Effector memory CD4-positive, alpha-beta T cell (primary cell): Measurements from ENCODE around the gene NOCT.
"Not testable (repeated sequence)": the region's sequence is repeated elsewhere in the genome, so short reads cannot be mapped to it uniquely, and the experiment has no call there.

Experiments
- DNase-seq, 3 donors: peaks; one replicate each; pipeline ENCODE4 v3.0.0-alpha.2; 2020
- H3K27ac ChIP-seq: 2 replicates; pipeline ENCODE4 v1.7.0; 2013; ENCODE audit warnings: mild to moderate bottlenecking, low read length, moderate library complexity; ENCODE audit not compliant: insufficient read depth, poor library complexity, severe bottlenecking
- H3K27me3 ChIP-seq: replicated peaks from 2 replicates; pipeline ENCODE4 v1.7.0; 2013; ENCODE audit warnings: mild to moderate bottlenecking, low read length; ENCODE audit not compliant: insufficient read depth, control insufficient read depth, poor library complexity, severe bottlenecking
- H3K36me3 ChIP-seq: 2 replicates; pipeline ENCODE4 v1.7.0; 2013; ENCODE audit warnings: mild to moderate bottlenecking, low read length, moderate library complexity; ENCODE audit not compliant: control insufficient read depth, insufficient read depth
- H3K4me1 ChIP-seq: 2 replicates; pipeline ENCODE4 v1.7.0; 2013; ENCODE audit warnings: low read length, mild to moderate bottlenecking; ENCODE audit not compliant: control insufficient read depth, insufficient read depth, poor library complexity, severe bottlenecking
- H3K4me3 ChIP-seq: 2 replicates; pipeline ENCODE4 v1.7.0; 2013; ENCODE audit warnings: low read length, low read depth, mild to moderate bottlenecking; ENCODE audit not compliant: insufficient read depth, poor library complexity, severe bottlenecking
- H3K9me3 ChIP-seq: 2 replicates; pipeline ENCODE4 v1.7.0; 2013; ENCODE audit warnings: mild to moderate bottlenecking, low read length, moderate library complexity; ENCODE audit not compliant: control insufficient read depth

Gene NOCT

DNA sequence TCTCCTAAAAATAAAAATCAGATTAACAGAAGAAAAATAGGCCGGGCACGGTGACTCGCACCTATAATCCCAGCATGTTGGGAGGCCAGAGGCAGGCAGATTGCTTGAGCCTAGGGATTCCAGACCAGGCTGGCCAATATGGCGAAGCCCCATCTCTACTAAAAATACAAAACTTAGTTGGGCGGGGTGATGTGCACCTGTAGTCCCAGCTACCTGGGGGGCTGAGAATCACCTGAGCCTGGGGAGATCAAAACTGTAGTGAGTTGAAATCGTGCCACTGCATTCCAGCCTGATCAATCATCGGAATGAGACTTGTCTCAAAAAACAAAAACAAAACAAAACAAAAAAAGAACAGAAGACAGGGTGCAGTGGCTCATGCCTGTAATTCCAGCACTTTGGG, 32.8 kb upstream of the NOCT start:
- DNase-seq: no peak
- Histone ChIP-seq H3K4me3 (no peak overlapping the region), H3K36me3 (no peaks in the 10 kb centered on the region), H3K27me3 (no peaks in the 10 kb centered on the region), H3K9me3 (no peaks in the 10 kb centered on the region), H3K4me1 (no peaks in the 10 kb centered on the region), H3K27ac (no peak overlapping the region)

DNA sequence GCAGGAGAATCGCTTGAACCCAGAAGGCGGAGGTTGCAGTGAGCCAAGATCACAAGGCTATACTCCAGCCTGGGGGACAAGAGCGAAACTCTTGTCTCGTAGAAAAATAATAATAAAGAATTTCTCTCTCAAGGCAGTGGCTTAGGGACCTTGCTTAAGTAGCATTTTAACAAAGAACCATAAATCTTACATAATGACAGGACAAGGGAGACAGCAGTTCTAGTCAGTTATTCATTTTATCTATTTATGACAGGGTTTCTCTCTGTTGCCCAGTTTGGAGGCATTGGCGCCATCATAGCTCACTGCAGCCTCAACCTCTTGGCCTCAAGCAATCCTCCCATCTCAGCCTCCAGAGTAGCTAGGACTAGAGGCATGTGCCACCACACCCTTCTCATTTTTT, 31.9 kb upstream of the NOCT start:
- H3K4me3 ChIP-seq: no peak overlapping the region
- no peak overlapping the region for H3K27ac ChIP-seq
- no peaks in the 10 kb centered on the region for H3K27me3 ChIP-seq
- H3K36me3 ChIP-seq: no peaks in the 10 kb centered on the region
- H3K9me3 ChIP-seq: no peaks in the 10 kb centered on the region
- DNase-seq: no peak
- H3K4me1 ChIP-seq: no peaks in the 10 kb centered on the region

DNA sequence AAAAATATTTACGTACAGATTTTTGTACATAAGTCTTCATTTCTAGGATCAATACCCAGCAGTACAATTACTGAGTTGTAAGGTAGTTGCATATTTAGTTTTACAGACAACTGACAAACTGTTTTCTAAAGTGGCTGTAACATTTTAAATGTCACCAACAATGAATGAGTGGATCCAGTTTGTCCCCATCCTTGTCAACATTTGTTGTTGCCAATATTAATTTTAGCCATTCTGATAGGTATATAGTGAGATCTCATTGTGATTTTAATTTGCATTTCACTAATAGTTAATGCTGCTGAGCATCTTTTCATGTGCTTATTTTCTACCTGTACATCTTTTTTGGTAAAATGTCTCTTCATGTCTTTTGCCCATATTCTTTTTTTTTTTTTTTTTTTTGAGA, 30.9 kb upstream of the NOCT start:
- Histone ChIP-seq H3K27ac (no peak overlapping the region), H3K36me3 (no peaks in the 10 kb centered on the region), H3K9me3 (no peaks in the 10 kb centered on the region), H3K4me3 (no peak overlapping the region), H3K4me1 (no peaks in the 10 kb centered on the region), H3K27me3 (no peaks in the 10 kb centered on the region)
- DNase-seq: no peak

DNA sequence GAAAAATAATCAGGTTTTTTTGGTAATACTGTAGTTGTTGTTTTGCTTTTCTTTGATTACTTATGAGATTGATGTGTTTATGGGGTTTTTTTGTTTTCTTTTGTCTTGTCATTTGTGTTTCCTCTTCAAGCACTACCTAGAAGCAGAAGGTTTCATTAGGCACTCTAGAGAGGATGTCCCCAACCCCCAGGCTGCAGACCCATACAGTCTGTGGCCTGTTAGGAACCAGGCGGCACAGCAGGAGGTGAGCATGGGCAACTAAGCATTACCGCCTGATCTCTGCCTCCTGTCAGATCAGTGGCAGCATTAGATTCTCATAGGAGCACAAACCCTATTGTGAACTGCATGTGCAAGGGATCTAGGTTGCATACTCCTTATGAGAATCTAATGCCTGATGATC, 22.9 kb upstream of the NOCT start:
- Histone ChIP-seq H3K9me3 (no peaks in the 10 kb centered on the region), H3K36me3 (no peaks in the 10 kb centered on the region), H3K4me1 (no peaks in the 10 kb centered on the region), H3K4me3 (no peak overlapping the region), H3K27ac (no peak overlapping the region), H3K27me3 (no peaks in the 10 kb centered on the region)
- DNase-seq: no peak

DNA sequence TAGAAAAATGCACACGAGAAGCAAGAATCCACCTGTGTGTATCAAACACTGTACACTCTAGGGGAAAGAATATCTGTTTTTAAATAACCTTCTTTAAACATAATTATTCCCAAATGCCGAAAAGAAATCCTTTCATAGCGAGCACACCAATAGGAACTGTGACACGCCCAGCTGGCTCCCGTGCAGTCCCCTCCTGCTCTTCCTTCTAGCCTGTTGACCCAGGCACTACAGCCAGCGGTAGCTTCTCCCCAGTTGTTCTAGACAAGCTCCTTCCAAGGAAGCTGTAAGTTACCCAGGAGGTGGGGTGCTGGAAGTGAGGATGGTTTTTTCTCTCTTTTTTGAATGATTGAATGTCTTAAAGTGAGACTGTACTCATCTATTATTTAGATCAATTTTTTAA, 19.5 kb upstream of the NOCT start:
- H3K27ac ChIP-seq: no peak overlapping the region
- no peak for DNase-seq
- no peaks in the 10 kb centered on the region for H3K9me3 ChIP-seq
- H3K27me3 ChIP-seq: no peaks in the 10 kb centered on the region
- no peaks in the 10 kb centered on the region for H3K36me3 ChIP-seq
- no peaks in the 10 kb centered on the region for H3K4me1 ChIP-seq
- no peak overlapping the region for H3K4me3 ChIP-seq

DNA sequence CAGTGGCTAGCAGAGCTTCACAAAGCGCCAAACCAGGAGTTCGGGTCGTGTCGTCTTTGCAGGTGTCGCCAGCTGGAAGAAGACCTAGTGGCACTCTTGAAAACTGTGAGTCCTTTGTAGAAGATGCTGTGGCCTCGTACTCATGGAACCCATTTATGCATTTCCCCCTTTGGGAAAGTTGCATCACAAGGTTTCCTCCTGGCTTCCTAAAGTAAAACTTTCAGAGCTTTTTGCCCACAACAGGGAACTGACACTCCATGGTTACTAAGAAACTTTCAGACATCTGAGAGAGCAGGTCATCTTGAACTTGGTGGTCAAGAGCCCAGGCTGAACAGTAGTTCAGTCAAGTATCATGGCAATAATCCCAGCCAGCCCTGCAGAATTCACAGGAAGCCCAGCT, 15.9 kb upstream of the NOCT start:
- H3K27me3 ChIP-seq: no peaks in the 10 kb centered on the region
- no peaks in the 10 kb centered on the region for H3K9me3 ChIP-seq

DNA sequence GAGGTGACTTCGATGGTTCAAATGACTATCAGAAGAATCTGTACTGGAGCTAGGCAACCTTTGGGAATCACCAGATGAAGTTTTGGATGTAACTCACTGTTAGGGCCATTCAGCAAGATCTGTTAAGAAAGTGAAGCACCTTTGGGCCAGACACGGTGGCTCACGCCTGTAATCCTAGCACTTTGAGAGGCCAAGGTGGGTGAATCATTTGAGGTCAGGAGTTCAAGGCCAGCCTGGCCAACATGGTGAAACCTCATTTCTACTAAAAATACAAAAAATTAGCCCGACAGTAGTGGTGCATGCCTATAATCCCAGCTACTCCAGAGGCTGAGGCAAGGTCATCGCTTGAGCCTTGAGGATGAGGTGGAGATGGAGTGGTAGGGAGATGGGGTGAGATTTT, 15.4 kb upstream of the NOCT start:
- H3K27me3 ChIP-seq, H3K9me3 ChIP-seq, H3K4me3 ChIP-seq, DNase-seq, H3K36me3 ChIP-seq, H3K4me1 ChIP-seq, H3K27ac ChIP-seq: not testable (repeated sequence)

More for the DNA sequence above, 15.9 kb upstream of the NOCT start:
- Histone ChIP-seq H3K4me3 (no peak overlapping the region), H3K27ac (no peak overlapping the region), H3K4me1 (no peaks in the 10 kb centered on the region), H3K36me3 (no peaks in the 10 kb centered on the region)
- no peak for DNase-seq

DNA sequence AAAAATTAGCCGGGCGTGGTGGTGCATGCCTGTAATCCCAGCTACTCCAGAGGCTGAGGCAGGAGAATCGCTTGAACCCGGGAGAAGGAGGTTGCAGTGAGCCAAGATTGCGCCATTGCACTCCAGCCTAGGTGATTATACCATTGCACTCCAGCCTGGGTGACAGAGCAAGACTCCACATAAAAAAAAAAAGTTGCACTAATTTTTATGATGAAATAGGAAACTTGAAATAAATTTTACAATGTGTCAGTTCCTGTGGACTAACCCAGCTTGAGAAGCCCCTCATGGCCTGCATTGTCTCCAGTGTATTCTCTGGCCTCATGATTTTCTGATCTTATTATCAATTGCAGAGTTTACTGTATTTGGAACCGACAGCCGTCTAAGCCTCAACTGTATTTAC, 14.2 kb upstream of the NOCT start:
- not testable (repeated sequence) for DNase-seq, H3K9me3 ChIP-seq, H3K27me3 ChIP-seq, H3K36me3 ChIP-seq, H3K4me1 ChIP-seq, H3K27ac ChIP-seq, H3K4me3 ChIP-seq

DNA sequence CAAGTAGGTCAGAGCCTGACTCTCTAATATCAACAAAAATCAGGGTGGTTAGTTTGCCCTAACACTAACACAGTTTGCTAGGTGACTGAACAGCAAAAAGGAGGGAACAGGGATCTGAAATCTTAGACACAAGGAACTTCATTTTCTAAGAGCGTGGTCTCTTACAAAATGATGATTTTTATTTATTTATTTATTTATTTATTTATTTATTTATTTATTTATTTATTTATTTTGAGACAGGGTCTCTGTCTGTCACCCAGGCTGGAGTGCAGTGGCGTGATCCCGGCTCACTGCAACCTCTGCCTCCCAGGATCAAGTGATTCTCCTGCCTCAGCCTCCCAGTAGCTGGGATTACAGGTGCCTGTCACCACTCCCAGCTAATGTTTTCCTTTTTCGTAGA, 11.9 kb upstream of the NOCT start:
- H3K27me3 ChIP-seq, H3K4me3 ChIP-seq, DNase-seq, H3K27ac ChIP-seq, H3K36me3 ChIP-seq, H3K4me1 ChIP-seq, H3K9me3 ChIP-seq: not testable (repeated sequence)

DNA sequence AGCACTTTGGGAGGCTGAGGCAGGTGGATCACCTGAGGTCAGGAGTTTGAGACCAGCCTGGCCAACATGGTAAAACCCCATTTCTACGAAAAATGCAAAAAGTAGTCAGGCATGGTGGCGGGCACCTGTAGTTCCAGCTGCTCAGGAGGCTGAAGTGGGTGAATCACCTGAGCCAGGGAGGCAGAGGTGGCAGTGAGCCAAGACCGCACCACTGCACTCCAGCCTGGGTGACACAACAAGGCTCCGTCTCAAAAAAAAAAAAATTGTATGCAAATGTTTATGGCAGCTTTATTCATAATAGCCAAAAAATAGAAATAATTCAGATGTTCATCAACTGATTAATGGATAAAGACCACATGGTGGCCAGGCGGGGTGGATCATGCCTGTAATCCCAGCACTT, 9.8 kb upstream of the NOCT start:
- H3K4me1 ChIP-seq: no peaks in the 10 kb centered on the region
- no peaks in the 10 kb centered on the region for H3K36me3 ChIP-seq
- H3K9me3 ChIP-seq: no peaks in the 10 kb centered on the region
- no peak for DNase-seq
- H3K27ac ChIP-seq: no peak overlapping the region
- H3K4me3 ChIP-seq: no peak overlapping the region
- no peaks in the 10 kb centered on the region for H3K27me3 ChIP-seq

DNA sequence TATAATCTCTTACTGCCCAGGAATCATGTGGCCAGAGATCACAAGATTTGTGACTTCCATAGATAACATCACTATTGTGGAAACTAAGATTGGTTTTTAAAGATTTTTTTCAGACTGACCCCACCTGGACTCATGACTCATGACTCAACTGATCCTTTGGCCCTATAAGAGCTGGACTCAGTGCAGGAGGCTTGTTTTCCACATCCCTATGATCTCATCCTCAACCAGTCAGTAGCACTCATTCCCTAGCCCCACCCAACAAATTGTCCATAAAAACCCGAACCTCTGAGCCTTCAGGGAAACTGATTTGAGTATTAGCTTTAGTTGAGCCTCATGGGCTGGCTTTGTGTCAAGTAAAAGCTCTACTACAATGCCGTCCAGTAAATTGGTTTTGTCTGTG, 7.9 kb upstream of the NOCT start:
- H3K9me3 ChIP-seq: no peaks in the 10 kb centered on the region
- DNase-seq: no peak
- H3K27ac ChIP-seq: no peak overlapping the region

More for the DNA sequence above, 7.9 kb upstream of the NOCT start:
- Histone ChIP-seq H3K36me3 (no peaks in the 10 kb centered on the region), H3K4me3 (no peak overlapping the region), H3K4me1 (no peaks in the 10 kb centered on the region), H3K27me3 (no peaks in the 10 kb centered on the region)
